ENCODE results near the gene RAG2. TPM values are rescaled to one million over a fixed set of nuclear protein-coding genes. Genes with fewer than 3 reads are reported as not detected.

Gene RAG2
- total RNA-seq, 1 experiment from 2014 or later, result not detected

- Histone ChIP-seq H3K27ac (ENCODE audit: low read depth, low read length) (no peak overlapping the region), H3K27me3 (ENCODE audit: insufficient read depth, low read length) (no peaks in the 10 kb centered on the region), H3K9me3 (ENCODE audit: control insufficient read depth in 1 of 2, insufficient read depth in 1 of 2, low read depth in 1 of 2, low read length in 2 of 2) (no peaks in the 10 kb centered on the region), H3K9ac (ENCODE audit: low read length) (no peak overlapping the region), H3K4me3 (replicated peaks in 1 of 2; ENCODE audit: low read depth in 1 of 2, low read length in 2 of 2) (no peak overlapping the region), H3K36me3 (ENCODE audit: control insufficient read depth in 1 of 2, insufficient read depth in 2 of 2, low read length in 2 of 2) (no peaks in the 10 kb centered on the region), H2AFZ (ENCODE audit: low read depth, low read length, poor library complexity, severe bottlenecking) (no peak overlapping the region), H3K4me1 (ENCODE audit: control insufficient read depth in 1 of 2, insufficient read depth in 2 of 2, low read length in 2 of 2) (no peaks in the 10 kb centered on the region), H4K20me1 (ENCODE audit: insufficient read depth) (no peaks in the 10 kb centered on the region), H3K9me2 (ENCODE audit: insufficient read depth) (no peaks in the 10 kb centered on the region), H3K79me2 (ENCODE audit: insufficient read depth, low read length) (no peaks in the 10 kb centered on the region), H3K4me2 (ENCODE audit: low read length) (no peak overlapping the region)
- no peak for ATAC-seq
- no peak for DNase-seq (ENCODE audit: low read depth, low spot score)
- intact Hi-C loops (cut with micrococcal nuclease), result loop anchor here (10.0 kb wide), 1 partner anchor 333 kb away; the partner anchor contains the start of gene PRR5L
- TF ChIP-seq TCF7L2 (IDR thresholded peaks at IDR 0.05; ENCODE audit: borderline replicate concordance, extremely low read depth, insufficient read depth, insufficient read length) (no peak), ATF3 (IDR thresholded peaks at IDR 0.05) (no peak), ZFX (IDR thresholded peaks at IDR 0.05) (no peak), EGR1 (IDR thresholded peaks at IDR 0.05; ENCODE audit: low read depth) (no peak), CBX3 (IDR thresholded peaks at IDR 0.05; ENCODE audit: low read depth) (no peak), SRF (IDR thresholded peaks at IDR 0.05; ENCODE audit: low read depth) (no peak), SIN3A (IDR thresholded peaks at IDR 0.05; ENCODE audit: low read depth) (no peak)
- no TSS peak for BruUV-seq (replicated peaks)
- ChIA-PET POLR2A (no interaction called here), RAD21 (ENCODE audit: low non-redundant PET in 1 of 2, low total read pairs in 2 of 2, uncharacterized antibody in 2 of 2, unreplicated experiment in 2 of 2) (no interaction called here), CTCF (interaction anchor here (1.1 kb wide), 1 partner anchor 119 kb away, joined by 3 read pairs; no protein-coding TSS in a partner anchor)
These were observed 29.4 kb upstream of the RAG2 start for GRCh38 chr11:36627471-36627870.

GRCh38 chr11:36627006-36627405, 29.0 kb upstream of the RAG2 start:
- no peaks in the 10 kb centered on the region for H3K36me3 ChIP-seq (ENCODE audit: control insufficient read depth in 1 of 2, insufficient read depth in 2 of 2, low read length in 2 of 2)
- RAD21 ChIA-PET (ENCODE audit: low non-redundant PET in 1 of 2, low total read pairs in 2 of 2, uncharacterized antibody in 2 of 2, unreplicated experiment in 2 of 2), result no interaction called here
- H2AFZ ChIP-seq (ENCODE audit: low read depth, low read length, poor library complexity, severe bottlenecking), result no peak overlapping the region
- no peaks in the 10 kb centered on the region for H3K79me2 ChIP-seq (ENCODE audit: insufficient read depth, low read length)
- no peak overlapping the region for H3K27ac ChIP-seq (ENCODE audit: low read depth, low read length)
- H3K9me3 ChIP-seq (ENCODE audit: control insufficient read depth in 1 of 2, insufficient read depth in 1 of 2, low read depth in 1 of 2, low read length in 2 of 2), result no peaks in the 10 kb centered on the region
- no peak overlapping the region for H3K9ac ChIP-seq (ENCODE audit: low read length)
- H3K4me3 ChIP-seq (replicated peaks in 1 of 2; ENCODE audit: low read depth in 1 of 2, low read length in 2 of 2), result no peak overlapping the region
- intact Hi-C loops (cut with micrococcal nuclease), result loop anchor here (10.0 kb wide), 1 partner anchor 332 kb away; the partner anchor contains the start of gene PRR5L
- no peak for DNase-seq (ENCODE audit: low read depth, low spot score)
- BruUV-seq (replicated peaks), result no TSS peak
- no peak for ATAC-seq
- no peaks in the 10 kb centered on the region for H3K9me2 ChIP-seq (ENCODE audit: insufficient read depth)
- H3K27me3 ChIP-seq (ENCODE audit: insufficient read depth, low read length), result no peaks in the 10 kb centered on the region
- CTCF ChIA-PET, result no interaction called here
- no peak for TF ChIP-seq FOSL1 (IDR thresholded peaks at IDR 0.05; ENCODE audit: low read depth)
- no peak for TF ChIP-seq POLR2A (IDR thresholded peaks at IDR 0.05; ENCODE audit: borderline replicate concordance, extremely low read depth, insufficient read depth, insufficient read length)
- TF ChIP-seq ZNF274 (IDR thresholded peaks at IDR 0.05; ENCODE audit: low read depth, low read length), result no peak
- no peak for TF ChIP-seq ZFX (IDR thresholded peaks at IDR 0.05)
- TF ChIP-seq CEBPB (IDR thresholded peaks at IDR 0.05; ENCODE audit: low read depth), result no peak
- no peak for TF ChIP-seq SP1 (IDR thresholded peaks at IDR 0.05; ENCODE audit: low read depth)
- TF ChIP-seq MAX (IDR thresholded peaks at IDR 0.05), result no peak
- TF ChIP-seq CTCF (IDR thresholded peaks at IDR 0.05 in 2 of 3, conservative IDR thresholded peaks at IDR 0.05 in 1 of 3; ENCODE audit: borderline replicate concordance in 1 of 3, insufficient read depth in 1 of 3, low read depth in 2 of 3, low read length in 2 of 3), result no peak
- TF ChIP-seq ATF3 (IDR thresholded peaks at IDR 0.05), result no peak
- no peak for TF ChIP-seq POLR2AphosphoS5 (IDR thresholded peaks at IDR 0.05; ENCODE audit: low read depth, low read length)
- TF ChIP-seq ZBTB33 (IDR thresholded peaks at IDR 0.05; ENCODE audit: extremely low read depth, insufficient replicate concordance, low read length), result no peak
- TF ChIP-seq ELF1 (IDR thresholded peaks at IDR 0.05; ENCODE audit: borderline replicate concordance, low read depth), result no peak
- TF ChIP-seq RAD21 (IDR thresholded peaks at IDR 0.05; ENCODE audit: low read depth), result no peak
- POLR2A ChIA-PET, result no interaction called here
- H3K4me1 ChIP-seq (ENCODE audit: control insufficient read depth in 1 of 2, insufficient read depth in 2 of 2, low read length in 2 of 2), result no peaks in the 10 kb centered on the region
- H3K4me2 ChIP-seq (ENCODE audit: low read length), result no peak overlapping the region
- H4K20me1 ChIP-seq (ENCODE audit: insufficient read depth), result no peaks in the 10 kb centered on the region
